PC-9 (cell line): ENCODE data around the gene VPS13D. TPM values are rescaled to one million over a fixed set of nuclear protein-coding genes. Genes with fewer than 3 reads are reported as not detected.

Experiments
- BruUV-seq: library from RNA; stranded (reverse); fragments of 400-500 nt; replicated peaks from 2 replicates; lab custom pipeline; 2021; lab: Mats Ljungman, UMichigan
- CTCF ChIA-PET: fragments of 300-600 bp; sonication (Branson Sonifier 250); formaldehyde crosslinking; loops from one replicate; lab custom pipeline; 2022; ENCODE audit warnings: antibody characterized with exemption; lab: Charles Lee
- POLR2A ChIA-PET: fragments of 300-600 bp; sonication (Branson Sonifier 250); formaldehyde crosslinking; loops from one replicate; lab custom pipeline; 2022; ENCODE audit warnings: antibody characterized with exemption; ENCODE audit not compliant: unreplicated experiment; lab: Charles Lee
- DNase-seq, 2 experiments: peaks; one replicate each; pipeline versions ENCODE4 v3.0.0 to v3.0.0-alpha.2; 2015 to 2022; ENCODE audit warnings: mixed read lengths in 1 of 2
- H2AFZ ChIP-seq: fragments of 200-600 bp; sonication (generic); 2 replicates; pipeline ENCODE4 v1.8.1; 2017; ENCODE audit warnings: antibody characterized with exemption
- H3F3A ChIP-seq: fragments of 200-600 bp; sonication (generic); 2 replicates; pipeline ENCODE4 v1.8.1; 2017; ENCODE audit warnings: antibody characterized with exemption, mild to moderate bottlenecking, low read depth; ENCODE audit not compliant: insufficient read depth
- H3K27ac ChIP-seq: fragments of 200-600 bp; sonication (generic); 2 replicates; pipeline ENCODE4 v1.6.1; 2016; ENCODE audit warnings: mixed run types
- H3K27me3 ChIP-seq: fragments of 200-600 bp; sonication (generic); 2 replicates; pipeline ENCODE4 v1.6.1; 2016; ENCODE audit warnings: low read depth, mixed run types; ENCODE audit not compliant: insufficient read depth
- H3K36me3 ChIP-seq: fragments of 200-600 bp; sonication (generic); 2 replicates; pipeline ENCODE4 v1.6.1; 2016; ENCODE audit warnings: low read depth, mixed run types
- H3K4me1 ChIP-seq: fragments of 200-600 bp; sonication (generic); replicated peaks from 2 replicates; pipeline ENCODE4 v1.6.1; 2016; ENCODE audit warnings: mixed run types; ENCODE audit not compliant: insufficient read depth
- H3K4me2 ChIP-seq: fragments of 200-600 bp; sonication (generic); 2 replicates; pipeline ENCODE4 v1.6.1; 2017; ENCODE audit warnings: mixed run types
- H3K4me3 ChIP-seq: fragments of 200-600 bp; sonication (generic); 2 replicates; pipeline ENCODE4 v1.6.1; 2016; ENCODE audit warnings: mixed run types
- H3K79me2 ChIP-seq: fragments of 200-600 bp; sonication (generic); 2 replicates; pipeline ENCODE4 v1.6.1; 2017; ENCODE audit warnings: low read depth, mixed run types
- H3K9me2 ChIP-seq: fragments of 200-600 bp; sonication (generic); 2 replicates; pipeline ENCODE4 v1.8.1; 2017; ENCODE audit warnings: mild to moderate bottlenecking; ENCODE audit not compliant: insufficient read depth
- H3K9me3 ChIP-seq: fragments of 200-600 bp; sonication (generic); 2 replicates; pipeline ENCODE4 v1.8.1; 2016; ENCODE audit warnings: low read depth; ENCODE audit not compliant: insufficient read depth
- H4K20me1 ChIP-seq: fragments of 200-600 bp; sonication (generic); 2 replicates; pipeline ENCODE4 v1.8.1; 2017; ENCODE audit not compliant: insufficient read depth
- CTCF ChIP-seq: fragments of 200-600 bp; sonication (generic); conservative IDR thresholded peaks from 2 replicates; pipeline ENCODE4 v1.6.1; 2017; ENCODE audit warnings: mixed run types, antibody characterized with exemption, mild to moderate bottlenecking, moderate library complexity
- EZH2 ChIP-seq: fragments of 200-600 bp; sonication (generic); IDR thresholded peaks from 2 replicates; pipeline ENCODE4 v1.8.0; 2017; ENCODE audit warnings: antibody characterized with exemption, low read depth
- intact Hi-C: fragments of 100-400 bp; cut with micrococcal nuclease; formaldehyde crosslinking; loops from one replicate; pipeline ENCODE4 v1.10.0; 2022; ENCODE audit not compliant: unreplicated experiment
- total RNA-seq: library from RNA; stranded (reverse); gene quantifications from 2 replicates; pipeline ENCODE4 v1.2.3, GENCODE V29; 2021

The VPS13D gene
- total RNA-seq, 1 experiment from 2014 or later: 36.2 TPM

- Histone ChIP-seq H3K9me2 (no peaks in the 10 kb centered on the region), H2AFZ (no peak overlapping the region), H3K4me1 (no peaks in the 10 kb centered on the region), H3K4me3 (no peak overlapping the region), H3K4me2 (no peak overlapping the region), H3K79me2 (no peaks in the 10 kb centered on the region), H3K36me3 (no peaks in the 10 kb centered on the region), H3F3A (no peaks in the 10 kb centered on the region), H3K9me3 (no peaks in the 10 kb centered on the region), H4K20me1 (no peaks in the 10 kb centered on the region), H3K27ac (peak overlapping the region; percentile 9; the same call in 1 of the 2 replicates), H3K27me3 (no peaks in the 10 kb centered on the region)
- intact Hi-C loops: no loop called here
- POLR2A ChIA-PET: no interaction called here
- no peak for TF ChIP-seq CTCF
- no peak for TF ChIP-seq EZH2
- CTCF ChIA-PET: interaction anchor here (0.5 kb wide), 1 partner anchor 117 kb away, joined by 3 read pairs; no protein-coding TSS in a partner anchor
- DNase-seq: no peak
- no TSS peak for BruUV-seq
Observed at GRCh38 chr1:12296623-12297022, 66.8 kb downstream of the VPS13D start.

- H3K4me1 ChIP-seq: no peaks in the 10 kb centered on the region
- H3K4me2 ChIP-seq: no peak overlapping the region
- H3K4me3 ChIP-seq: no peak overlapping the region
- ChIA-PET CTCF (no interaction called here), POLR2A (no interaction called here)
- H2AFZ ChIP-seq: no peak overlapping the region
- TF ChIP-seq EZH2 (no peak), CTCF (no peak)
- no peak for DNase-seq
- H4K20me1 ChIP-seq: no peaks in the 10 kb centered on the region
- intact Hi-C loops: no loop called here
- no peaks in the 10 kb centered on the region for H3K9me2 ChIP-seq
- H3K36me3 ChIP-seq: no peaks in the 10 kb centered on the region
- H3K79me2 ChIP-seq: no peaks in the 10 kb centered on the region
- BruUV-seq: no TSS peak
- no peaks in the 10 kb centered on the region for H3K9me3 ChIP-seq
- no peak overlapping the region for H3K27ac ChIP-seq
- no peaks in the 10 kb centered on the region for H3K27me3 ChIP-seq
- H3F3A ChIP-seq: no peaks in the 10 kb centered on the region
Observed at GRCh38 chr1:12300706-12301105, 70.9 kb downstream of the VPS13D start.

- Histone ChIP-seq H3F3A (no peaks in the 10 kb centered on the region), H3K9me3 (no peaks in the 10 kb centered on the region), H3K4me2 (no peak overlapping the region), H3K4me1 (no peaks in the 10 kb centered on the region), H3K9me2 (no peaks in the 10 kb centered on the region), H3K4me3 (no peak overlapping the region), H3K79me2 (no peaks in the 10 kb centered on the region), H3K27me3 (no peaks in the 10 kb centered on the region), H4K20me1 (no peaks in the 10 kb centered on the region), H3K36me3 (no peaks in the 10 kb centered on the region), H3K27ac (no peak overlapping the region), H2AFZ (no peak overlapping the region)
- BruUV-seq: no TSS peak
- intact Hi-C loops: no loop called here
- no peak for DNase-seq
- POLR2A ChIA-PET: no interaction called here
- TF ChIP-seq EZH2 (no peak), CTCF (no peak)
- CTCF ChIA-PET: no interaction called here
Observed at GRCh38 chr1:12301518-12302237, 71.8 kb downstream of the VPS13D start.
